Small intestine (tissue), 7 donors: ENCODE measurements around the gene GPR42. TPM values are rescaled to one million over a fixed set of nuclear protein-coding genes. Genes with fewer than 3 reads are reported as not detected.

Source experiments
- DNase-seq, 2 donors: peaks; one replicate each; pipeline versions ENCODE4 v3.0.0 to v3.0.0-alpha.2; 2013
- FAIRE-seq: peaks from 2 replicates; lab custom pipeline; 2012; peaks lifted over from hg19 to GRCh38; lab: Jason Lieb, UNC
- H3K27ac ChIP-seq, 3 donors: one replicate each; pipeline ENCODE4 v1.5.1; 2013; ENCODE audit warnings: low read length in 2 of 3, mild to moderate bottlenecking in 2 of 3, control low read depth in 1 of 3, inconsistent platforms in 1 of 3, low read depth in 1 of 3, moderate library complexity in 1 of 3
- H3K27me3 ChIP-seq, 3 donors: one replicate each; pipeline ENCODE4 v1.6.1; 2013; ENCODE audit warnings: low read length in 3 of 3, inconsistent platforms in 1 of 3; ENCODE audit not compliant: control insufficient read depth in 3 of 3, insufficient read depth in 3 of 3
- H3K36me3 ChIP-seq, 3 donors: one replicate each; pipeline ENCODE4 v1.6.1; 2013; ENCODE audit warnings: low read length in 3 of 3, inconsistent platforms in 1 of 3, low read depth in 1 of 3, mild to moderate bottlenecking in 1 of 3, moderate library complexity in 1 of 3; ENCODE audit not compliant: control insufficient read depth in 3 of 3, insufficient read depth in 2 of 3
- H3K4me1 ChIP-seq, 3 donors: one replicate each; pipeline ENCODE4 v1.6.1; 2013; ENCODE audit warnings: low read length in 2 of 3, inconsistent platforms in 1 of 3, low read depth in 1 of 3, mild to moderate bottlenecking in 1 of 3, moderate library complexity in 1 of 3; ENCODE audit not compliant: control insufficient read depth in 3 of 3, insufficient read depth in 2 of 3
- H3K4me3 ChIP-seq, 3 donors: one replicate each; pipeline ENCODE4 v1.5.1; 2013; ENCODE audit warnings: low read length in 3 of 3, control low read depth in 1 of 3, inconsistent platforms in 1 of 3, low read depth in 1 of 3, mild to moderate bottlenecking in 1 of 3, moderate library complexity in 1 of 3
- H3K9me3 ChIP-seq, 2 donors: one replicate each; pipeline ENCODE4 v1.6.1; 2013; ENCODE audit warnings: low read depth in 1 of 2, low read length in 1 of 2; ENCODE audit not compliant: control insufficient read depth in 2 of 2, insufficient read depth in 1 of 2
- WGBS, 3 donors: extraction: QIAGEN DNeasy Blood & Tissue Kit; methylation state at CpG; one replicate each; pipeline ENCODE4 v1.1.7; 2013; 5-methylcytosine and 5-hydroxymethylcytosine counted together
- polyA plus RNA-seq, 4 donors: library from polyadenylated mRNA; stranded (reverse) in 3 of 4; unstranded in 1 of 4; fragments of 200-250 nt in 3 of 4; fragments of 120-200 nt in 1 of 4; gene quantifications; one replicate each; pipeline versions ENCODE4 v1.2.1 to v1.2.3, GENCODE V29; 2013
- donor health status: healthy with polysubstance abuse.
- donor health status: control.
- donor health status: control.
- donor health status: Bipolar disorder and iron deficiency.
- donor health status: healthy.

The GPR42 gene
- polyA plus RNA-seq, 4 donors, result 0.06 to 0.15 TPM; not detected in 2

DNA sequence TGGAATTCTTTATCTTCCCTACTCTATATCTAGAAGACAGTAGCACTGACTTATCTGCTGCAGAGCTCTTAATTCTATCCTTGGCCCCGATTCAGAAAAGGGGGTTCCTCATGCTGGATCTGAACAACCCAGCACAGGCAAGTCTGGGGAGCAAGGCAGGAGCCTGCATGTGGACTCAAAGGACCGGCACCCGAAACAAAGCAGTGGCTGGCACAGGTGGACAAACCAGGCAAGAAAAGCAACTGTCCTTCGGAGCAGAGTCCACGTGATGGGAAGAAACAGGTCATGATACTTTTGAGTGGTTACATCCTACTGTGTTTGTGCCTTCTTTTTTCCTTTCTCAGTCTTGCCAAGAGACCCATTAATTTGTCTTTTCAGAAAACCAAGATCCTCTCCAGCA is 38.3 kb downstream of the GPR42 start:
- H3K4me1 ChIP-seq, result no peaks in the 10 kb centered on the region
- WGBS, 3 donors, result 58 to 64% (median 60%) methylated on average over 5 of the region's 5 CpGs
- DNase-seq (no peak), FAIRE-seq (no peak)
- no peak overlapping the region for H3K4me3 ChIP-seq
- peaks cover 0 to 4% (median 3%) of the 10 kb centered on the region in 3 donors for H3K27me3 ChIP-seq
- H3K9me3 ChIP-seq, result no peaks in the 10 kb centered on the region
- H3K36me3 ChIP-seq, result no peaks in the 10 kb centered on the region
- no peak overlapping the region for H3K27ac ChIP-seq

DNA sequence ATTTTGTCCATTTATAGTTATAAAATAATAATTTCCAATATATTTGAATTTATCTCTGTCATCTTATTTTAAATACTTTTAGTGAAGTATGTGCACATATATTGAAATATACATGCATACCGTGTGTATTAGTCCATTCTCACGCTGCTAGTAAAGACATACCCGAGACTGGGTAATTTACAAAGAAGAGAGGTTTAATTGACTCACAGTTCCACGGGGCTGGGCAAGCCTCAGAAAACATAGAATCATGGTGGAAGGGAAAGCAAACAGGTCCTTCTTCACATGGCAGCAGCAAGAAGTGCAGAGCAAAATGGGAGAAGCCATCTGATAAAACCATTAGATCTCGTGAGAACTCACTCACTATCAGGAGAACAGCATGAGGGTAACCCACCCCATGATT is 39.6 kb downstream of the GPR42 start:
- Histone ChIP-seq H3K27ac (no peak overlapping the region), H3K4me1 (no peaks in the 10 kb centered on the region), H3K27me3 (peaks cover 0 to 4% (median 3%) of the 10 kb centered on the region in 3 donors), H3K4me3 (no peak overlapping the region), H3K36me3 (no peaks in the 10 kb centered on the region), H3K9me3 (no peaks in the 10 kb centered on the region)
- WGBS, 3 donors, result 81 to 87% (median 86%) methylated on average over 5 of the region's 5 CpGs
- no peak for DNase-seq
- no peak for FAIRE-seq

DNA sequence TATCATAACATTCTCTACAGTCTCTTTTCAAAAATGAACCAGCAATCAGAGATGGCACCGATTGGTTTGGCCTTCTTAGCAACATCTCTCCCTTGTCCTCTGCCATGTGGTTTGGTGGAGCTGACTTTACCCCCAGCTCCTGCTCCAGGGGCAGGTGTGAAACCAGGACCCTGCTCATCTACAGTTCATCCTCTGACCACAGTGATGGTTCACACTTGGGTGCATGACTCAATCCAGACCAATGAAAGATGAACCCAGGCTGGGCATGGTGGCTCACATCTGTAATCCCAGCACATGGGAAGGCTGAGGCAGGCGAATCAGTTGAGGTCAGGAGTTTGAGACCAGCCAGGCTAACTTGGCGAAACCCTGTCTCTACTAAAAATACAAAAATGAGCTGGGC is 43.6 kb downstream of the GPR42 start:
- H3K36me3 ChIP-seq, result no peaks in the 10 kb centered on the region
- no peak overlapping the region for H3K4me3 ChIP-seq
- WGBS, 3 donors, result 77 to 89% (median 88%) methylated on average over 3 of the region's 3 CpGs
- H3K9me3 ChIP-seq, result no peaks in the 10 kb centered on the region
- H3K27ac ChIP-seq, result no peak overlapping the region
- FAIRE-seq (no peak), DNase-seq (no peak)
- H3K4me1 ChIP-seq, result peaks cover 1 to 11% (median 6%) of the 10 kb centered on the region in 3 donors
- peaks cover 0 to 4% (median 0%) of the 10 kb centered on the region in 3 donors for H3K27me3 ChIP-seq

DNA sequence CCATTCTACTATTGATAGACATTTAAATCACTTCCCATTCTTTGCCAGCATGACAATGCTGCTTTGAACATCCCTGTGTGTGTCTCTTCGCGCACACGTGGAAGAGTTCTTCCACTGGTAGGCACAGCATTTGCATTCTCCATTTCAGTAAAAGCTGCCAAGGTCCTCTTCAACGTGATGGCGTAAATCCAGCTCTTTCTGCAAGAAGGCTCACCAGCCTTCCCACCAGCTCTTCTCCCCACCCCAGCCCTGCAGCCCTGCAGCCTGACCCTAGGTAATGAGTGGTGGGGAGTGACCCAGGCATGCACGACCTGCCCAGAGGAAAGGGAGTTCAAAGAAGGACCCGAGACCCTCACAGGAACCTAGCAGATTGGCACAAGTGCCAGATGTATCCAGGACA is 45.5 kb downstream of the GPR42 start:
- 78 to 86% (median 80%) methylated on average over 7 of the region's 7 CpGs for WGBS, 3 donors
- Histone ChIP-seq H3K4me1 (peaks cover 1 to 22% (median 6%) of the 10 kb centered on the region in 3 donors), H3K4me3 (no peak overlapping the region), H3K27me3 (peaks cover 0 to 4% (median 0%) of the 10 kb centered on the region in 3 donors), H3K36me3 (no peaks in the 10 kb centered on the region), H3K27ac (no peak overlapping the region), H3K9me3 (no peaks in the 10 kb centered on the region)
- DNase-seq, result no peak
- FAIRE-seq, result no peak

DNA sequence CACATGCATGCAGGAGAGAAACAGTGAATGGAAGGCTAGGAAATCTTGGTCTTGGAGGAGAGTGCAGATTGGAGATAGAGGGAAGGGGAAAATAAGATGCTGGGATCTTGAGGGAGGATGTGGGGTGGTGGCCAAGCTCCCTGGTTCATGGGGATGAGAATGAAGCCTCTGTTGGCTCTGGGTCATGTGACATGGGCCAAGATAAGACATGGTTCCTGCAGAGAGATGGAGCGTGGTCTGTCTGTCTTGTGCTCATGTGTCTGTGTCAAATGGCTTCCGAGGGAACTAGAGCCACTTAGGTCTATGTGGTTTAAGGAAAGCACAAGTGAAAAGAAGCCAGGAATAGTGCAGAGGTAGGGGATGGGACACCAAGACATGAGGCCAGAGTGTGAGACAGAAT is 46.4 kb downstream of the GPR42 start:
- no peak overlapping the region for H3K4me3 ChIP-seq
- no peaks in the 10 kb centered on the region for H3K9me3 ChIP-seq
- no peak overlapping the region for H3K27ac ChIP-seq
- WGBS, 3 donors, result 91 to 92% (median 92%) methylated on average over 2 of the region's 2 CpGs
- FAIRE-seq (no peak), DNase-seq (no peak)
- H3K4me1 ChIP-seq, result peaks cover 1 to 22% (median 6%) of the 10 kb centered on the region in 3 donors
- peaks cover 0 to 4% (median 0%) of the 10 kb centered on the region in 3 donors for H3K27me3 ChIP-seq
- no peaks in the 10 kb centered on the region for H3K36me3 ChIP-seq

DNA sequence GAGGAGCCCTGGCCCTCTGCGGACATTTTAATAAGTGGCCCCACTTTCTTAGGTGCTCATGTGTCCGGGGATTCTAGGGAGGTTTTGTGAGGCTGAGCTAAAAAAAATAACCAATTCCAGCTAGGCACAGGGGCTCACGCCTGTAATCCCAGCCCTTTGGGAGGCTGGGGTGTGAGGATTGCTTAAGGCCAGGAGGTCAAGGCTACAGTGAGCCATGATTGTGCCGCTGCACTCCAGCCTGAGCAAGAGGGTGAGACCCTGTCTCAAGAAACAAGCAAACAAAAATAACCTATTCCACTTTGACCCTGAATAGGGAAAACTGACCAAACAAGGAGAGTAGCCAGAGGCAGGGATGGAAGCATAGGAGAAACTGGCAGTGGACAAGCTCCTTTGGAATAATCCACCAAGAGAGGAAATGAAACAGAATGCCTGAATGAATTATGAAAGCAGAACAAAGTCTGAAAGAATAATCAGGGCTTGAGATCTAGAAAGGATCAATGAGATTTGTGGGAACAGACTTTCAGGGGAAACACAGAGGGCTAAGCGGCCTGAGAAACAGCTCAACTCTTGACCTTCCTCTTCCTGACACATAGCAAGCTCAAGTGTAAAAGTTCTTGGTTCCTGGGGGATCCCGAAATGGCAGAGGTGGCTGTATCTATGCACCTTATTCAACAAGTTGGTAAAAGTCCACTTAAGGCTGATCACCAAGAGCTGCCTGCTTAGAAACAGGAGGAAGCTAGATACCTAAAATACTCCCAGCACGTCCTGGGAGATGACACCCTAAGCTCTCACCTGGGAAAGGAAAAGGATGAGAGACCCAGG is 47.1 kb downstream of the GPR42 start:
- Histone ChIP-seq H3K4me1 (peaks cover 1 to 22% (median 6%) of the 10 kb centered on the region in 3 donors), H3K27ac (no peak overlapping the region), H3K27me3 (peaks cover 0 to 4% (median 0%) of the 10 kb centered on the region in 3 donors), H3K9me3 (no peaks in the 10 kb centered on the region), H3K36me3 (no peaks in the 10 kb centered on the region), H3K4me3 (no peak overlapping the region)
- DNase-seq (no peak), FAIRE-seq (no peak)
- whole genome bisulfite sequencing, 3 donors, result 66 to 74% (median 66%) methylated on average over 7 of the region's 7 CpGs

DNA sequence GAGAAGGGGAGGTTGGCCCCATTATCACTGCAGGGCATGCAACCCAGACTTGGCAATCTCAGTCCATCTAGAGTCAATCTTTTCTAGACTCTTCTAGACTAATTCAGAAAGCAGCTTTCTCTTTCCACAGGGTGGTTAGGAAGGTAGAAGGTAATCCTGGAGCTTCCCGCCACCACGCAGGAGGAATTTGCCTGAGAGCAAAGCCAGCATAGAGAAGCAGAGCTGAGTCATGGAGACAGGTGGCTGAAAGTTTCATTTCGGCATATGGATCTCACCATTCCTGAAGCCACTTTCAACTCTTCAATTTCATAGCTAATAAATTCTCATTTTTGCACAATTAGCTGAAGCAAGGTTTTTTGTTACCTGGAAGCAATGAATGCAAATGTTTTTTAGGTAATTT is 48.2 kb downstream of the GPR42 start:
- 24 to 53% (median 48%) methylated on average over 3 of the region's 3 CpGs for WGBS, 3 donors
- Histone ChIP-seq H3K4me1 (peaks cover 1 to 22% (median 6%) of the 10 kb centered on the region in 3 donors), H3K36me3 (no peaks in the 10 kb centered on the region), H3K27me3 (no peaks in the 10 kb centered on the region), H3K4me3 (no peak overlapping the region), H3K9me3 (no peaks in the 10 kb centered on the region), H3K27ac (no peak overlapping the region)
- DNase-seq (peak in 1 of 2 donors; percentile 28), FAIRE-seq (no peak)

DNA sequence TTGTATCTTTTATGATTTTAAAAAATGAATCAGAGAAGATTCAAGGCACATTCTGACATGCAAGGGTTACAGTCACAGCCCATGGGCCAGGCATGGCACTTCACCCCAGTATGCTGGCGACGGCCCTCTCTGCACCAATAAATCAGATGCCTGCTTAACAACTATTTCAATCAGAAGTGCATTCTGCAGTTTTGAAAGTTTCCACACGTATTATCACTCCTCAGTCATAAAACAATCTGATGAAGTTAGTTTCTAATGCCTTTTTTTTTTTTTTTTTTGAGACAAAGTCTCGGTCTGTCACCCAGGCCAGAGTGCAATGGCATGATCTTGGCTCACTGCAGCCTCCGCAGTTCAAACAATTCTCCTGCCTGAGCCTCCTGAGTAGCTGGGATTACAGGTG is 48.9 kb downstream of the GPR42 start:
- H3K4me1 ChIP-seq, result peaks cover 1 to 22% (median 6%) of the 10 kb centered on the region in 3 donors
- DNase-seq (peak; percentile 42 to 51), FAIRE-seq (no peak)
- H3K27me3 ChIP-seq, result no peaks in the 10 kb centered on the region
- no peaks in the 10 kb centered on the region for H3K9me3 ChIP-seq
- H3K27ac ChIP-seq, result peak overlapping the region in 2 of 3 donors; percentile 71 to 87
- H3K36me3 ChIP-seq, result no peaks in the 10 kb centered on the region
- no peak overlapping the region for H3K4me3 ChIP-seq
- 27 to 60% (median 40%) methylated on average over 5 of the region's 5 CpGs for WGBS, 3 donors
